Measurements from ENCODE around the gene THSD4. TPM values are rescaled to one million over a fixed set of nuclear protein-coding genes. Genes with fewer than 3 reads are reported as not detected.

The THSD4 gene
- total RNA-seq, 4 donors from 2014 or later: 10.7 to 59.5 (median 49.0) TPM

GRCh38 chr15:71239592-71240364, 124.5 kb downstream of the THSD4 start:
- Histone ChIP-seq H3K27ac (no peak overlapping the region), H3K4me1 (peaks cover 0 to 11% (median 0%) of the 10 kb centered on the region in 4 donors), H3K4me3 (no peak overlapping the region), H3K9me3 (no peaks in the 10 kb centered on the region), H3K36me3 (no peaks in the 10 kb centered on the region), H3K27me3 (no peaks in the 10 kb centered on the region)
- TF ChIP-seq CTCF (IDR thresholded peaks at IDR 0.05) (no peak), POLR2A (IDR thresholded peaks at IDR 0.05) (no peak)
- no peak for DNase-seq

- no peak for DNase-seq
- no peaks in the 10 kb centered on the region for H3K36me3 ChIP-seq
- TF ChIP-seq POLR2A (IDR thresholded peaks at IDR 0.05) (no peak), CTCF (IDR thresholded peaks at IDR 0.05) (no peak)
These were observed 127.0 kb downstream of the THSD4 start for GRCh38 chr15:71242292-71242691.

GRCh38 chr15:71244250-71244649, 129.0 kb downstream of the THSD4 start:
- no peak overlapping the region for H3K27ac ChIP-seq
- H3K9me3 ChIP-seq: no peaks in the 10 kb centered on the region
- H3K4me1 ChIP-seq: no peaks in the 10 kb centered on the region
- no peak for DNase-seq
- H3K36me3 ChIP-seq: no peaks in the 10 kb centered on the region
- H3K4me3 ChIP-seq: no peak overlapping the region
- H3K27me3 ChIP-seq: no peaks in the 10 kb centered on the region
- TF ChIP-seq POLR2A (IDR thresholded peaks at IDR 0.05): no peak

More at GRCh38 chr15:71242292-71242691, 127.0 kb downstream of the THSD4 start:
- Histone ChIP-seq H3K27me3 (no peaks in the 10 kb centered on the region), H3K4me3 (no peak overlapping the region), H3K9me3 (no peaks in the 10 kb centered on the region), H3K4me1 (peaks cover 0 to 9% (median 0%) of the 10 kb centered on the region in 4 donors), H3K27ac (no peak overlapping the region)

- Histone ChIP-seq H3K4me1 (no peaks in the 10 kb centered on the region), H3K27me3 (no peaks in the 10 kb centered on the region), H3K27ac (no peak overlapping the region), H3K9me3 (no peaks in the 10 kb centered on the region), H3K36me3 (no peaks in the 10 kb centered on the region), H3K4me3 (no peak overlapping the region)
- TF ChIP-seq POLR2A (IDR thresholded peaks at IDR 0.05): no peak
- TF ChIP-seq CTCF (IDR thresholded peaks at IDR 0.05): no peak
- no peak for DNase-seq
These were observed 130.3 kb downstream of the THSD4 start for GRCh38 chr15:71245588-71245987.

- Histone ChIP-seq H3K9me3 (no peaks in the 10 kb centered on the region), H3K4me3 (no peak overlapping the region), H3K27ac (no peak overlapping the region), H3K36me3 (no peaks in the 10 kb centered on the region), H3K27me3 (no peaks in the 10 kb centered on the region), H3K4me1 (no peaks in the 10 kb centered on the region)
- no peak for TF ChIP-seq POLR2A (IDR thresholded peaks at IDR 0.05)
- TF ChIP-seq CTCF (IDR thresholded peaks at IDR 0.05): no peak
- no peak for DNase-seq
These were observed 133.1 kb downstream of the THSD4 start for GRCh38 chr15:71248386-71248785.

GRCh38 chr15:71249986-71250385, 134.7 kb downstream of the THSD4 start:
- H3K36me3 ChIP-seq: no peaks in the 10 kb centered on the region
- no peaks in the 10 kb centered on the region for H3K4me1 ChIP-seq
- no peak overlapping the region for H3K27ac ChIP-seq
- no peak for TF ChIP-seq POLR2A (IDR thresholded peaks at IDR 0.05)
- no peak for TF ChIP-seq CTCF (IDR thresholded peaks at IDR 0.05)
- DNase-seq: no peak
- H3K4me3 ChIP-seq: no peak overlapping the region
- no peaks in the 10 kb centered on the region for H3K9me3 ChIP-seq
- no peaks in the 10 kb centered on the region for H3K27me3 ChIP-seq
